Activated CD8-positive, alpha-beta memory T cell treated with anti-CD3 and anti-CD28 coated beads for 48 hours (primary cell): ENCODE measurements around the gene EIF3F.

Experiments used
- DNase-seq, 3 experiments: peaks; one replicate each; pipeline ENCODE4 v3.0.0-alpha.2; 2020; ENCODE audit warnings: low read depth in 2 of 3, low spot score in 2 of 3

The EIF3F gene

GRCh38 chr11:7986768-7987559, at the start of gene EIF3F:
EIF3F (plus strand) TSS chr11:7987337; CDS start chr11:7987353, 16 bp downstream.
- DNase-seq: peak; percentile 43 to 70 (median 57)

GRCh38 chr11:7941146-7941545, 46.0 kb upstream of the EIF3F start:
- DNase-seq: no peak

GRCh38 chr11:7941608-7942007, 45.5 kb upstream of the EIF3F start, which contains the start of gene OR10A3:
OR10A3 (minus strand) TSS chr11:7941708; CDS start chr11:7939520, 2,188 bp downstream.
- no peak for DNase-seq

- DNase-seq: no peak
Measured at GRCh38 chr11:7944123-7944522, 43.0 kb upstream of the EIF3F start.

GRCh38 chr11:7949934-7950333, 37.2 kb upstream of the EIF3F start:
- DNase-seq: no peak

GRCh38 chr11:7955191-7955590, 31.9 kb upstream of the EIF3F start:
- DNase-seq: no peak

GRCh38 chr11:7964261-7964660, 22.9 kb upstream of the EIF3F start:
- no peak for DNase-seq

GRCh38 chr11:7964873-7965272, 22.3 kb upstream of the EIF3F start:
- no peak for DNase-seq

- DNase-seq: no peak
Measured at GRCh38 chr11:7965386-7965785, 21.8 kb upstream of the EIF3F start, which contains the start of gene NLRP10. NLRP10 (minus strand) TSS chr11:7965447; CDS start chr11:7963495, 1,952 bp downstream.

GRCh38 chr11:7967097-7967496, 20.0 kb upstream of the EIF3F start:
- DNase-seq: no peak

GRCh38 chr11:7967826-7968225, 19.3 kb upstream of the EIF3F start:
- DNase-seq: no peak

GRCh38 chr11:7968686-7969085, 18.5 kb upstream of the EIF3F start:
- DNase-seq: no peak

- DNase-seq: no peak
Measured at GRCh38 chr11:7969756-7970646, 17.1 kb upstream of the EIF3F start.

GRCh38 chr11:7971846-7972245, 15.3 kb upstream of the EIF3F start:
- DNase-seq: no peak

GRCh38 chr11:7973011-7973410, 14.1 kb upstream of the EIF3F start:
- DNase-seq: no peak

GRCh38 chr11:7974668-7975067, 12.5 kb upstream of the EIF3F start:
- no peak for DNase-seq

- no peak for DNase-seq
Measured at GRCh38 chr11:7977232-7977917, 9.8 kb upstream of the EIF3F start.

GRCh38 chr11:7981619-7982157, 5.4 kb upstream of the EIF3F start:
- no peak for DNase-seq

- no peak for DNase-seq
Measured at GRCh38 chr11:7982582-7983119, 4.5 kb upstream of the EIF3F start.

GRCh38 chr11:7983832-7984590, 3.1 kb upstream of the EIF3F start:
- no peak for DNase-seq
